ENCODE measurements around the gene FYCO1. TPM values are rescaled to one million over a fixed set of nuclear protein-coding genes. Genes with fewer than 3 reads are reported as not detected.
"Not testable (repeated sequence)": the region's sequence is repeated elsewhere in the genome, so short reads cannot be mapped to it uniquely, and the experiment has no call there.

FYCO1 gene
- total and polyA plus RNA-seq, 2 of the 8 experiments (the other 6 are each of a cell fraction or from before 2014, with no cell fraction given), result 4.8 to 10.8 TPM

GRCh38 chr3:46003706-46004105, 8.1 kb upstream of the FYCO1 start:
- H2BK15ac ChIP-seq (ENCODE audit: low read length); H4K20me1 ChIP-seq (replicated peaks in 1 of 2; ENCODE audit: control insufficient read depth in 1 of 2, insufficient read depth in 2 of 2, low read length in 2 of 2); H3K9ac ChIP-seq (replicated peaks in 1 of 4; ENCODE audit: extremely low read depth in 1 of 4, low read depth in 3 of 4, low read length in 3 of 4); POLR2A ChIA-PET (ENCODE audit: partially characterized antibody); H2BK120ac ChIP-seq (replicated peaks; ENCODE audit: low read depth, low read length); H3K9me3 ChIP-seq (ENCODE audit: insufficient read depth in 2 of 2, low read depth in 1 of 2, low read length in 1 of 2); H3K79me2 ChIP-seq (ENCODE audit: control insufficient read depth in 1 of 2, insufficient read depth in 2 of 2, low read length in 2 of 2); H3K4me3 ChIP-seq (ENCODE audit: extremely low read depth in 1 of 4, insufficient read depth in 2 of 4, low read depth in 3 of 4, low read length in 4 of 4); H4K8ac ChIP-seq (ENCODE audit: extremely low read depth, insufficient read depth, low read length); H3K36me3 ChIP-seq (ENCODE audit: control insufficient read depth in 2 of 4, insufficient read depth in 4 of 4, low read length in 3 of 4); H3K18ac ChIP-seq (ENCODE audit: extremely low read depth, low read length); H3K56ac ChIP-seq (replicated peaks; ENCODE audit: insufficient read length, low read depth, low read length); H4K5ac ChIP-seq (ENCODE audit: insufficient read length, low read depth, low read length); H3K14ac ChIP-seq (ENCODE audit: insufficient read length); FAIRE-seq; H3K4ac ChIP-seq (replicated peaks; ENCODE audit: insufficient read length, low read depth, low read length); H3K23ac ChIP-seq (ENCODE audit: insufficient read length); H3K4me1 ChIP-seq (replicated peaks in 1 of 4; ENCODE audit: control insufficient read depth in 3 of 4, insufficient read depth in 4 of 4, low read length in 3 of 4); H2BK20ac ChIP-seq (ENCODE audit: low read length); H2AFZ ChIP-seq (ENCODE audit: low read length); H3K23me2 ChIP-seq (ENCODE audit: low read depth, low read length); H3K27ac ChIP-seq (ENCODE audit: low read depth, low read length); DNase-seq (ENCODE audit: low read depth in 1 of 2, low spot score in 2 of 2); H3K79me1 ChIP-seq (ENCODE audit: low read depth, low read length); H2AK5ac ChIP-seq (ENCODE audit: low read depth, low read length); H3K4me2 ChIP-seq (ENCODE audit: insufficient read depth in 1 of 2, low read depth in 2 of 2, low read length in 2 of 2); H4K91ac ChIP-seq (replicated peaks; ENCODE audit: insufficient read length, low read length); H2BK12ac ChIP-seq (ENCODE audit: low read depth, low read length); H3K27me3 ChIP-seq (replicated peaks in 1 of 4; ENCODE audit: control insufficient read depth in 3 of 4, extremely low read depth in 1 of 4, insufficient read depth in 3 of 4, low read length in 3 of 4); H2BK5ac ChIP-seq (ENCODE audit: low read depth, low read length): not testable (repeated sequence)
- CTCF ChIA-PET (ENCODE audit: partially characterized antibody), result interaction anchor here (0.8 kb wide), 1 partner anchor 365 kb away, joined by 3 read pairs; no protein-coding TSS in a partner anchor
